Endometrium (tissue), 2 donors: ENCODE measurements around the gene ACAD8.

ENCODE experiments used
- FAIRE-seq: peaks from 2 replicates; lab custom pipeline; 2012; peaks lifted over from hg19 to GRCh38; lab: Jason Lieb, UNC
- donor health status: control.
- donor health status: control.

Gene ACAD8

GRCh38 chr11:134290646-134291045 is 37.3 kb downstream of the ACAD8 start:
- no peak for FAIRE-seq

- FAIRE-seq: no peak
These were observed 37.8 kb downstream of the ACAD8 start for GRCh38 chr11:134291196-134291595.

- FAIRE-seq: no peak
These were observed 39.3 kb downstream of the ACAD8 start for GRCh38 chr11:134292661-134293060.

GRCh38 chr11:134293119-134294113 is 40.0 kb downstream of the ACAD8 start:
- no peak for FAIRE-seq

GRCh38 chr11:134294664-134295063 is 41.3 kb downstream of the ACAD8 start:
- no peak for FAIRE-seq

GRCh38 chr11:134312223-134312622 is 58.9 kb downstream of the ACAD8 start:
- FAIRE-seq: no peak

- no peak for FAIRE-seq
These were observed 59.4 kb downstream of the ACAD8 start for GRCh38 chr11:134312807-134313206.

- no peak for FAIRE-seq
These were observed 60.0 kb downstream of the ACAD8 start for GRCh38 chr11:134313379-134313778.

GRCh38 chr11:134313821-134314607 is 60.6 kb downstream of the ACAD8 start:
- FAIRE-seq: no peak
